Measurements from ENCODE around the gene PPP1R10.
"Not testable (repeated sequence)": the region's sequence is repeated elsewhere in the genome, so short reads cannot be mapped to it uniquely, and the experiment has no call there.

The PPP1R10 gene

GRCh38 chr6:30616811-30617564 is at the start of gene PPP1R10:
TSS of gene PPP1R10 (minus strand) at chr6:30617243. CDS start at chr6:30609944, 7,299 bp downstream.
- peak; percentile 100 for DNase-seq

- DNase-seq, result not testable (repeated sequence)
These were observed 49.3 kb upstream of the PPP1R10 start for GRCh38 chr6:30666300-30666699.

- DNase-seq, result no peak
These were observed 48.1 kb upstream of the PPP1R10 start for GRCh38 chr6:30664994-30665767.

GRCh38 chr6:30657922-30658321 is 40.9 kb upstream of the PPP1R10 start:
- DNase-seq, result not testable (repeated sequence)

GRCh38 chr6:30657454-30657853 is 40.4 kb upstream of the PPP1R10 start:
- DNase-seq, result no peak

- no peak for DNase-seq
These were observed 39.5 kb upstream of the PPP1R10 start for GRCh38 chr6:30656513-30656912.

- no peak for DNase-seq
These were observed 38.7 kb upstream of the PPP1R10 start for GRCh38 chr6:30655743-30656094.

- DNase-seq, result no peak
These were observed 38.0 kb upstream of the PPP1R10 start for GRCh38 chr6:30654798-30655742.

- DNase-seq, result no peak
These were observed 34.1 kb upstream of the PPP1R10 start for GRCh38 chr6:30651143-30651542.

- DNase-seq, result peak; percentile 47
These were observed 30.4 kb upstream of the PPP1R10 start for GRCh38 chr6:30647242-30648116.

GRCh38 chr6:30646450-30647241 is 29.6 kb upstream of the PPP1R10 start, which contains the start of gene C6orf136:
TSS of gene C6orf136 (plus strand) at chr6:30647133. CDS start at chr6:30647232, 99 bp downstream.
- peak; percentile 90 for DNase-seq

GRCh38 chr6:30645989-30646388 is 28.9 kb upstream of the PPP1R10 start:
- no peak for DNase-seq

- DNase-seq, result no peak
These were observed 27.7 kb upstream of the PPP1R10 start for GRCh38 chr6:30644769-30645168.

GRCh38 chr6:30643656-30644055 is 26.6 kb upstream of the PPP1R10 start:
- DNase-seq, result no peak

- no peak for DNase-seq
These were observed 24.0 kb upstream of the PPP1R10 start for GRCh38 chr6:30641048-30641447.

- DNase-seq, result no peak
These were observed 23.4 kb upstream of the PPP1R10 start for GRCh38 chr6:30640481-30640880.

GRCh38 chr6:30635834-30636233 is 18.8 kb upstream of the PPP1R10 start:
- DNase-seq, result no peak

- DNase-seq, result peak; percentile 76
These were observed 9.7 kb upstream of the PPP1R10 start, which contains the start of gene ATAT1 for GRCh38 chr6:30626484-30627366. TSS of gene ATAT1 (plus strand) at chr6:30626874.

- no peak for DNase-seq
These were observed 8.5 kb upstream of the PPP1R10 start for GRCh38 chr6:30625511-30625910.

GRCh38 chr6:30619561-30619960 is 2.5 kb upstream of the PPP1R10 start:
- DNase-seq, result no peak
